ENCODE data around the gene CAMTA1.

Gene CAMTA1

GRCh38 chr1:7292714-7293419 is 507.6 kb downstream of the CAMTA1 start:
- CTCF ChIA-PET = no interaction called here
- no peaks in the 10 kb centered on the region for H3K36me3 ChIP-seq (ENCODE audit: control insufficient read depth in 2 of 2, insufficient read depth in 1 of 2, low read length in 2 of 2)
- no peak overlapping the region for H3K4me3 ChIP-seq (ENCODE audit: low read depth, low read length)
- H3K9me3 ChIP-seq (ENCODE audit: control insufficient read depth, insufficient read depth, low read depth, low read length) = no peaks in the 10 kb centered on the region
- TF ChIP-seq ZNF548 (tag by site-specific recombination; IDR thresholded peaks at IDR 0.05) = no peak
- TF ChIP-seq REST (tag by site-specific recombination; IDR thresholded peaks at IDR 0.05) = peak; percentile 62; the same call in 1 of the 2 replicates
- peak; percentile 57 for TF ChIP-seq ZIC2 (tag by site-specific recombination; IDR thresholded peaks at IDR 0.05)
- POLR2A ChIA-PET = no interaction called here
- no peaks in the 10 kb centered on the region for H3K4me1 ChIP-seq (ENCODE audit: control insufficient read depth, insufficient read depth, low read length)
- H3K27ac ChIP-seq (ENCODE audit: extremely low read depth, low read depth, low read length) = no peak overlapping the region

DNA sequence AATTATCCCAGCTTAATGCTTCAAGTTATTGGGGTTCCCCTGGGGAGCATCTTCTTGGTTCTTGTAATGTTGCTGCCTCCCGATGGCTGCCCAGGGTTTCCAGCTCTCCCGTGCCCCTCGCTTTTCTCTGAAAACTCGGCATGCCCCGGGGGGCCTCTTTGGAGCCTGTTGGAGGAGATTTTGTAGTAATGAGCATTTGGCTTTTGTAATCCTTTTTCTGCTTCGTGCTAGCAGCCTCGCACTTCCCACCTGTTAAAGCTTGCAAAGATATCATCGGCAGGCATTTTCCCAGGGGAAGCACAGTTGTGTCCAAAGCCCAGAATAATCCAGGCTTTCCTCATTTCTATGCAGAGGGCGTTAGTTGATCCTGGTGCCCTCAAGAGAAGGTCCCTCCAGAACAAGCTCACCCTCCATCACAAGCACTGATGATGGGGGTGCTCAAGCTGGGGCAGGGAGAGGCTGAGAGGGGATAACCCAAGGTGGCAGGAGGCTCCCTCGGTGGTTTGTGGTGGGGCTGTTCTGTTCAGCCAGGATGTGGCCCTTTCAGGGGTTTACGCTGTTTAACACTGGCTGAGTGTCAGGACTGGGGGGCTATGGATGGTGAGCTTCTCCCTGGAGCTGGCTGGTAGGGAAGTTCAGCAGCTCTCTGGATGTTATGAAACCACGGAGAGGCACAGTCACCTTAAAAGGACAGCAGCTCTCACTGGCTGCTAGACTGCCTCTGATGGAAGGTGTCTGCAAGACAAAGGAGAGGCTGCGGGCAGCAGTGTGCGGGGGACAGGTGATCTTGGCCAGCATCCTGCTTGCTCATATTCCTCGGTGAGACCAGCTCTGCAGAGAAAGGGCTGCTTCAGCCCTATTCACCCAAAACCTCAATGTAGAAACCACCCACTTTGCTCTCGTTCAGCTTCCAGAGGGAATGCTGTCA is 508.7 kb downstream of the CAMTA1 start:
- Histone ChIP-seq H3K27ac (ENCODE audit: extremely low read depth, low read depth, low read length) (no peak overlapping the region), H3K9me3 (ENCODE audit: control insufficient read depth, insufficient read depth, low read depth, low read length) (no peaks in the 10 kb centered on the region), H3K4me1 (ENCODE audit: control insufficient read depth, insufficient read depth, low read length) (peaks cover 8% of the 10 kb centered on the region), H3K4me3 (ENCODE audit: low read depth, low read length) (no peak overlapping the region), H3K36me3 (ENCODE audit: control insufficient read depth in 2 of 2, insufficient read depth in 1 of 2, low read length in 2 of 2) (no peaks in the 10 kb centered on the region)
- ChIA-PET POLR2A (no interaction called here), CTCF (interaction anchor here (0.6 kb wide), 1 partner anchor 40 kb away, joined by 5 read pairs; no protein-coding TSS in a partner anchor)
- no peak for TF ChIP-seq RBAK (tag by site-specific recombination; IDR thresholded peaks at IDR 0.05)
- TF ChIP-seq, protein P1, sequence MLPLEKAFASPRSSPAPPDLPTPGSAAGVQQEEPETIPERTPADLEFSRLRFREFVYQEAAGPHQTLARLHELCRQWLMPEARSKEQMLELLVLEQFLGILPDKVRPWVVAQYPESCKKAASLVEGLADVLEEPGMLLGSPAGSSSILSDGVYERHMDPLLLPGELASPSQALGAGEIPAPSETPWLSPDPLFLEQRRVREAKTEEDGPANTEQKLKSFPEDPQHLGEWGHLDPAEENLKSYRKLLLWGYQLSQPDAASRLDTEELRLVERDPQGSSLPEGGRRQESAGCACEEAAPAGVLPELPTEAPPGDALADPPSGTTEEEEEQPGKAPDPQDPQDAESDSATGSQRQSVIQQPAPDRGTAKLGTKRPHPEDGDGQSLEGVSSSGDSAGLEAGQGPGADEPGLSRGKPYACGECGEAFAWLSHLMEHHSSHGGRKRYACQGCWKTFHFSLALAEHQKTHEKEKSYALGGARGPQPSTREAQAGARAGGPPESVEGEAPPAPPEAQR (tag by site-specific recombination; IDR thresholded peaks at IDR 0.05) = no peak
- TF ChIP-seq ZNF530 (tag by site-specific recombination; IDR thresholded peaks at IDR 0.05; ENCODE audit: low read depth) = no peak
- TF ChIP-seq ZNF623 (tag by site-specific recombination; IDR thresholded peaks at IDR 0.05) = no peak
- TF ChIP-seq ZNF701 (tag by site-specific recombination; IDR thresholded peaks at IDR 0.05) = no peak
- TF ChIP-seq ZNF292 (tag by site-specific recombination; IDR thresholded peaks at IDR 0.05; ENCODE audit: borderline replicate concordance, low read depth) = no peak
- no peak for TF ChIP-seq ZNF16 (tag by site-specific recombination; IDR thresholded peaks at IDR 0.05; ENCODE audit: low read depth)
- no peak for TF ChIP-seq ZNF610 (tag by site-specific recombination; IDR thresholded peaks at IDR 0.05; ENCODE audit: borderline replicate concordance)
- TF ChIP-seq MZF1 (tag by site-specific recombination; IDR thresholded peaks at IDR 0.05; ENCODE audit: borderline replicate concordance) = no peak
- no peak for TF ChIP-seq KLF16 (tag by site-specific recombination; IDR thresholded peaks at IDR 0.05)
- TF ChIP-seq ZNF596 (tag by site-specific recombination; IDR thresholded peaks at IDR 0.05) = no peak
- no peak for TF ChIP-seq ZNF585B (tag by site-specific recombination; IDR thresholded peaks at IDR 0.05)

GRCh38 chr1:7294636-7295035 is 509.4 kb downstream of the CAMTA1 start:
- ChIA-PET CTCF (no interaction called here), POLR2A (no interaction called here)
- Histone ChIP-seq H3K4me3 (ENCODE audit: low read depth, low read length) (no peak overlapping the region), H3K36me3 (ENCODE audit: control insufficient read depth in 2 of 2, insufficient read depth in 1 of 2, low read length in 2 of 2) (no peaks in the 10 kb centered on the region), H3K4me1 (ENCODE audit: control insufficient read depth, insufficient read depth, low read length) (peaks cover 12% of the 10 kb centered on the region), H3K9me3 (ENCODE audit: control insufficient read depth, insufficient read depth, low read depth, low read length) (no peaks in the 10 kb centered on the region), H3K27ac (ENCODE audit: extremely low read depth, low read depth, low read length) (no peak overlapping the region)
- TF ChIP-seq PRDM10 (tag by site-specific recombination; IDR thresholded peaks at IDR 0.05) = peak; percentile 77
- no peak for TF ChIP-seq ZNF433 (tag by site-specific recombination; IDR thresholded peaks at IDR 0.05; ENCODE audit: low read depth)
- TF ChIP-seq ZNF280D (tag by site-specific recombination; IDR thresholded peaks at IDR 0.05) = no peak

Measured in HEK293 (cell line).